Left cardiac atrium (tissue), 4 donors: ENCODE results near the gene MSS51. TPM values are rescaled to one million over a fixed set of nuclear protein-coding genes. Genes with fewer than 3 reads are reported as not detected.

Experiments
- ATAC-seq, 2 donors: fragments of 200-7000 bp; cut with Tn5 transposase; one replicate each; pipeline ENCODE4 v1.9.1; 2020; ENCODE audit warnings: mild to moderate bottlenecking in 2 of 2, moderate library complexity in 2 of 2
- DNase-seq: peaks from one replicate; pipeline ENCODE4 v3.0.0-alpha.2; 2020
- intact Hi-C, 2 donors: fragments of 100-400 bp; cut with DNase I; formaldehyde crosslinking; loops; one replicate each; pipeline versions ENCODE4 v1.14.1 to v1.15.1; 2022 to 2023
- long read RNA-seq: library from polyadenylated mRNA; unstranded; transcript quantifications from one replicate; pipeline ENCODE4 v2.0.0, GENCODE V29; 2021
- total RNA-seq, 2 donors: library from RNA; stranded (reverse); fragmentation: NEBNext Ultra II Directional; extraction: Animal tissue kit (Norgen Biotek cat#: 25700); gene quantifications; one replicate each; pipeline ENCODE4 v1.2.1, GENCODE V29; 2021
- donor health status: DM: no; HTN: yes; CAD: no.
- donor health status: DM: no; HTN: yes; CAD: no; lungs with severe emphysema.
- donor health status: DM: yes; HTN: yes; CAD: no.
- donor health status: Dilated cardiomyopathy.

MSS51 gene
- 1 to 10 TPM; 1.2 to 2.3 TPM for total RNA-seq
- long read RNA-seq, partial matches to known transcripts = 0 of 1 reads
- long read RNA-seq, other reads (novel, unspliced or antisense) = 0 of 1 reads

- DNase-seq (peak; percentile 29), ATAC-seq (peak; percentile 95 to 96)
- intact Hi-C loops = no loop called here
Measured at GRCh38 chr10:73433538-73433867, at the start of gene MSS51. TSS of gene MSS51 (minus strand) at chr10:73433561. CDS start at chr10:73428284, 5,277 bp downstream.

- DNase-seq = no peak
- intact Hi-C loops = no loop called here
- ATAC-seq = no peak
Measured at GRCh38 chr10:73480158-73480557, 46.8 kb upstream of the MSS51 start.

DNA sequence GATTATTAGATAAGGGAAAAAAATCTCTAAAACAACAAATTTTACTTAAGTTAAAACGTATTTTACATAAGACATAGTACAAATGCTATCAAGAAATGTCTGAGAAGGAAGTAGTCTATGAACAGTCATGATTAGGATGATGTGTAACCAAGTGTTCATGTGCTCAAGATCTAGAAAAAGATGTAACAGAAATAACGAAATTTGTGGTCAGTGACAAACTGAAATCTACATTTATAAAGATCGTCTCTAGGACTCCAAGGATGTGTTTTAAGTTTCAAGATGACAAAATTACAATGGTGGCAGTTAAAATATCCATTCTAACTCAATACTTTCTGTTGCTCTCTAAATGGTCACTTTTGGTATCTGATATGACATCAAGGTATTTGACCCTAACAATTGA lies 45.3 kb upstream of the MSS51 start:
- ATAC-seq = no peak
- no peak for DNase-seq
- intact Hi-C loops = no loop called here

GRCh38 chr10:73471226-73471625 lies 37.9 kb upstream of the MSS51 start:
- no peak for DNase-seq
- intact Hi-C loops = no loop called here
- ATAC-seq = no peak

- intact Hi-C loops = no loop called here
- DNase-seq = no peak
- peak; percentile 74 to 80 for ATAC-seq
Measured at GRCh38 chr10:73469579-73469978, 36.2 kb upstream of the MSS51 start.

GRCh38 chr10:73467206-73467605 lies 33.8 kb upstream of the MSS51 start:
- DNase-seq = no peak
- intact Hi-C loops = no loop called here
- ATAC-seq = no peak

- intact Hi-C loops = no loop called here
- no peak for DNase-seq
- ATAC-seq = no peak
Measured at GRCh38 chr10:73465978-73466726, 32.8 kb upstream of the MSS51 start.

DNA sequence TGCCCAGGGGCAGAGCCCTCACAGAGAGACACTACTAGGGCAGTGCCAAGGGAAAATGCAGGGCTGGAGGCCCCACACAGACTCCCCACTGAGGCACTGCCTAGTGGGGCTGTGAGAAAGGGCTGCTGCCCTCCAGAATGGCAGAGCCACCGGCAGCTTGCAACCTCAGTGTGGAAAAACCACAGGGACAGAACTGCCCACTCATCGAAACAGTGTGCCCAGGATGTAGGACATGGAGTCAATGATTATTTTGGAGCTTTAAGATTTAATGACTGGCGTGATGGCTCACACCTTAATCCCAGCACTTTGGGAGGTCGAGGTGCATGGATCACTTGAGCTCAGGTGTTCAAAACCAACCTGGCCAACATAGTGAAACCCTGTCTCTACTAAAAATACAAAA lies 27.5 kb upstream of the MSS51 start:
- intact Hi-C loops = no loop called here
- DNase-seq (no peak), ATAC-seq (no peak)

GRCh38 chr10:73459683-73460314 lies 26.4 kb upstream of the MSS51 start:
- DNase-seq (no peak), ATAC-seq (no peak)
- intact Hi-C loops = no loop called here

GRCh38 chr10:73456187-73456890 lies 23.0 kb upstream of the MSS51 start:
- intact Hi-C loops = no loop called here
- no peak for ATAC-seq
- DNase-seq = no peak

GRCh38 chr10:73449113-73449512 lies 15.8 kb upstream of the MSS51 start:
- intact Hi-C loops = no loop called here
- DNase-seq = no peak
- no peak for ATAC-seq

DNA sequence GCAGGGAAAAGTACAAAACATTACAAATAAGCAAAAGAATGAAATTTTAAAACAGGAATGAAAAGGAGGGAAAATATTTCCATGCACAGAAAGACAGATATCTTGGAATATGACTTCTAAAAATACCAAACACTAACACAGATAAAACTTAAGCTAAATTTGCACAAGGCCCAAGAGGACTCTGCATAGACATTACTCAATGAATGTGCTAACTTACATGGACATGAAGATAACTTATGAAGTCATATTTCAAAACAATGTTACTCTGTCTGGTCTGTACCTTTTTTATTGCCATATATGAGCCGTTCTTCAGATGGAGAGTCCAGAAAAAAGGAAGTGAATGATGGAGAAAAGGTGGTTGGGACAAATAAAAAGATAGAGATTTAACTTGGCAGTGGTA lies 15.0 kb upstream of the MSS51 start:
- DNase-seq = no peak
- no peak for ATAC-seq
- intact Hi-C loops = no loop called here

GRCh38 chr10:73446926-73447325 lies 13.6 kb upstream of the MSS51 start:
- ATAC-seq = no peak
- intact Hi-C loops = no loop called here
- no peak for DNase-seq

GRCh38 chr10:73444457-73444856 lies 11.1 kb upstream of the MSS51 start:
- DNase-seq (no peak), ATAC-seq (no peak)
- intact Hi-C loops = no loop called here

- DNase-seq (no peak), ATAC-seq (peak in 1 of 2 donors; percentile 81)
- intact Hi-C loops = no loop called here
Measured at GRCh38 chr10:73439605-73440312, 6.4 kb upstream of the MSS51 start.

- intact Hi-C loops = no loop called here
- ATAC-seq (no peak), DNase-seq (no peak)
Measured at GRCh38 chr10:73439055-73439454, 5.7 kb upstream of the MSS51 start.

DNA sequence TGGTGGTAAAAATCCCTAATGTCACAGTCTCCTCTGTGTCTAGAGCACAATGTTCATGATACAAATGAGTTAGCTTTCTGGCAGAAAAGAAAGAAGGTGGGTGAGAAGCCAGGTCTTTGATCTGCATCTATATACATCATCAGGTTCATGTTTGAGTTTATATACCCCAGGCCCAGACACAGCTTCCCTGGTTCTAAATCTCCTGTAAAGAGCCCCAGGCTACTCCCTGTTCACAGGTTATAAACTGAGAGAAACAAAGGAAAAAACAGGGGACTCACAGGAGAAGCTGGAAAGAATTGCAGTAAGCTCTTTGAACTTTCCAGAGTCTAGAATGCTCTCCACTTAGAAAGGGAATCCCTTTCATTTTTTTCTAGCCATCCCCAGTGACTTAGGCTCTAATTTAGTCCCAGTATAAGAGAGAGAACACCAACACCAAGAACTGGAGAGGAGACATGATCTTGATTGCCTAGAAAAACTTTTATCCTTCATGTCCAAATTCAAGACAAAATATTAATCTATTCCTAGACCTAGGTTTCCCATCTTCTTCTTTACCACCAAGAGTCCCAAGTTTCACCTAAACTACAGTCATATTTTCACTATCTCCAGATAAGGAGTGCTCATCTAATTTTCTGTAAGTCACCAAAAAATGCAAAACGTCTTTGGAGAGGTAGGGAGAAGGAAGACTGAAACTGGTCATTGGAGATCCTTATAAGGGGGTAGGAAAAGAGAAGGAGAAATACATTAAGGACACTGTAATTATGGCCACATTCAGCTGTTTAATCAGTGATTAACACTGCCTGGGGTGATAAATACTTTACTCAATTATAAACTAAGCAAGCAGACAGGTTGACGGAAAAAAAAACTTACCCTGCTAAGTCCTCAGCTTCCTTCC lies 469 bp downstream of the MSS51 start:
- intact Hi-C loops = no loop called here
- ATAC-seq (peak; percentile 42 to 63), DNase-seq (no peak)

- ATAC-seq (no peak), DNase-seq (no peak)
- intact Hi-C loops = no loop called here
Measured at GRCh38 chr10:73426318-73426717, 7.0 kb downstream of the MSS51 start.

- DNase-seq (no peak), ATAC-seq (no peak)
- intact Hi-C loops = no loop called here
Measured at GRCh38 chr10:73424478-73424877, 8.9 kb downstream of the MSS51 start.
